UCSD-AML1 (cell line): Measurements from ENCODE around the gene AGTPBP1.
"Not testable (repeated sequence)": the region's sequence is repeated elsewhere in the genome, so short reads cannot be mapped to it uniquely, and the experiment has no call there.

Experiments used
- DNase-seq: peaks from one replicate; lab custom pipeline; 2025; ENCODE audit not compliant: unreplicated experiment; lab: John Stamatoyannopoulos, UW

The AGTPBP1 gene

GRCh38 chr9:85640425-85640824 lies 101.3 kb downstream of the AGTPBP1 start:
- DNase-seq, result no peak

- DNase-seq, result no peak
These were observed 102.0 kb downstream of the AGTPBP1 start for GRCh38 chr9:85639675-85640186.

GRCh38 chr9:85631809-85632208 lies 109.9 kb downstream of the AGTPBP1 start:
- no peak for DNase-seq

GRCh38 chr9:85630676-85631075 lies 111.1 kb downstream of the AGTPBP1 start:
- DNase-seq, result no peak

GRCh38 chr9:85617141-85617670 lies 124.5 kb downstream of the AGTPBP1 start:
- DNase-seq, result no peak

GRCh38 chr9:85615792-85616191 lies 126.0 kb downstream of the AGTPBP1 start:
- DNase-seq, result no peak

GRCh38 chr9:85610074-85610860 lies 131.5 kb downstream of the AGTPBP1 start:
- no peak for DNase-seq

- DNase-seq, result no peak
These were observed 135.8 kb downstream of the AGTPBP1 start for GRCh38 chr9:85605905-85606304.

- DNase-seq, result no peak
These were observed 137.8 kb downstream of the AGTPBP1 start for GRCh38 chr9:85603936-85604335.

GRCh38 chr9:85602742-85603141 lies 139.0 kb downstream of the AGTPBP1 start:
- no peak for DNase-seq

GRCh38 chr9:85600675-85601263 lies 141.0 kb downstream of the AGTPBP1 start:
- DNase-seq, result no peak

GRCh38 chr9:85599540-85600105 lies 142.1 kb downstream of the AGTPBP1 start:
- no peak for DNase-seq

GRCh38 chr9:85594316-85594715 lies 147.4 kb downstream of the AGTPBP1 start:
- DNase-seq, result no peak

- no peak for DNase-seq
These were observed 155.1 kb downstream of the AGTPBP1 start for GRCh38 chr9:85586684-85587083.

- no peak for DNase-seq
These were observed 164.3 kb downstream of the AGTPBP1 start for GRCh38 chr9:85577353-85577952.

GRCh38 chr9:85575868-85576267 lies 165.9 kb downstream of the AGTPBP1 start:
- DNase-seq, result no peak

GRCh38 chr9:85573546-85573945 lies 168.2 kb downstream of the AGTPBP1 start:
- not testable (repeated sequence) for DNase-seq

GRCh38 chr9:85572917-85573316 lies 168.8 kb downstream of the AGTPBP1 start:
- DNase-seq, result not testable (repeated sequence)

GRCh38 chr9:85569988-85570387 lies 171.8 kb downstream of the AGTPBP1 start:
- no peak for DNase-seq

GRCh38 chr9:85559526-85559925 lies 182.2 kb downstream of the AGTPBP1 start:
- DNase-seq, result no peak

GRCh38 chr9:85554349-85554748 lies 187.4 kb downstream of the AGTPBP1 start:
- DNase-seq, result no peak
